GM19467 (cell line): ENCODE data around the gene FCRL6.

Experiments used
- ATAC-seq: cut with Tn5 transposase; IDR thresholded peaks from one replicate; pipeline ENCODE4 v1.9.1; 2021; ENCODE audit warnings: mild to moderate bottlenecking, moderate library complexity; ENCODE audit not compliant: unreplicated experiment

FCRL6 gene

GRCh38 chr1:159831412-159832141, 29.4 kb downstream of the FCRL6 start:
- ATAC-seq, result no peak

GRCh38 chr1:159832309-159832708, 30.1 kb downstream of the FCRL6 start:
- ATAC-seq, result no peak

GRCh38 chr1:159835356-159835755, 33.2 kb downstream of the FCRL6 start:
- ATAC-seq, result no peak

- no peak for ATAC-seq
Measured at GRCh38 chr1:159835862-159836525, 33.8 kb downstream of the FCRL6 start.

GRCh38 chr1:159838715-159839114, 36.6 kb downstream of the FCRL6 start:
- peak; percentile 33 for ATAC-seq

GRCh38 chr1:159839116-159839849, 37.1 kb downstream of the FCRL6 start:
- ATAC-seq, result peak; percentile 55

GRCh38 chr1:159841749-159842148, 39.6 kb downstream of the FCRL6 start:
- no peak for ATAC-seq

- no peak for ATAC-seq
Measured at GRCh38 chr1:159843459-159843858, 41.3 kb downstream of the FCRL6 start.

- ATAC-seq, result no peak
Measured at GRCh38 chr1:159845751-159846629, 43.8 kb downstream of the FCRL6 start.

- ATAC-seq, result no peak
Measured at GRCh38 chr1:159847231-159847630, 45.1 kb downstream of the FCRL6 start.

- ATAC-seq, result no peak
Measured at GRCh38 chr1:159848326-159848725, 46.2 kb downstream of the FCRL6 start.

- ATAC-seq, result no peak
Measured at GRCh38 chr1:159849626-159850366, 47.6 kb downstream of the FCRL6 start.

GRCh38 chr1:159851407-159851806, 49.2 kb downstream of the FCRL6 start:
- no peak for ATAC-seq

GRCh38 chr1:159853417-159854115, 51.4 kb downstream of the FCRL6 start:
- ATAC-seq, result no peak

- no peak for ATAC-seq
Measured at GRCh38 chr1:159854116-159854692, 52.0 kb downstream of the FCRL6 start.

- peak; percentile 77 for ATAC-seq
Measured at GRCh38 chr1:159854693-159855192, 52.6 kb downstream of the FCRL6 start.

- ATAC-seq, result no peak
Measured at GRCh38 chr1:159855709-159856108, 53.5 kb downstream of the FCRL6 start.

GRCh38 chr1:159856576-159856975, 54.4 kb downstream of the FCRL6 start:
- ATAC-seq, result no peak

- ATAC-seq, result no peak
Measured at GRCh38 chr1:159857889-159858288, 55.7 kb downstream of the FCRL6 start.
